HFFc6 (cell line): Measurements from ENCODE around the gene CCDC86. TPM values are rescaled to one million over a fixed set of nuclear protein-coding genes. Genes with fewer than 3 reads are reported as not detected.

ENCODE experiments used
- DNase-seq: peaks from one replicate; pipeline ENCODE4 v3.0.0-alpha.2; 2018
- H3K27ac Mint-ChIP-seq: 2 replicates; pipeline ENCODE4 v1.8.0; 2020; ENCODE audit warnings: mild to moderate bottlenecking, mixed read lengths
- H3K27me3 Mint-ChIP-seq: 2 replicates; pipeline ENCODE4 v1.8.0; 2021; ENCODE audit warnings: mild to moderate bottlenecking, moderate library complexity, mixed read lengths; ENCODE audit not compliant: insufficient read depth
- H3K36me3 Mint-ChIP-seq: 2 replicates; pipeline ENCODE4 v1.8.0; 2021; ENCODE audit warnings: low read depth, mixed read lengths
- H3K4me1 Mint-ChIP-seq: 2 replicates; pipeline ENCODE4 v1.8.0; 2020; ENCODE audit warnings: low read depth, mixed read lengths
- H3K4me3 Mint-ChIP-seq: 2 replicates; pipeline ENCODE4 v1.8.0; 2020; ENCODE audit warnings: mild to moderate bottlenecking, moderate library complexity, mixed read lengths
- H3K9me3 Mint-ChIP-seq: 2 replicates; pipeline ENCODE4 v1.8.0; 2020; ENCODE audit warnings: mild to moderate bottlenecking, mixed read lengths
- total RNA-seq, 6 experiments: library from RNA; stranded (reverse); fragmentation: NEBNext Ultra II Directional; extraction: Animal tissue kit (Norgen Biotek cat#: 25700); gene quantifications; 2 replicates in 1 of 6; 3 replicates in 5 of 6; pipeline ENCODE4 v1.2.3, GENCODE V29; 2021
- TF ChIP-seq, protein P1 (sequence below): fragments of 200-600 bp; sonication (generic); IDR thresholded peaks from 2 replicates; pipeline ENCODE4 v1.5.0; 2021; ENCODE audit warnings: antibody characterized with exemption, mild to moderate bottlenecking

Gene CCDC86
- total RNA-seq, 6 experiments from 2014 or later, result 45.4 to 66.3 (median 54.4) TPM

DNA sequence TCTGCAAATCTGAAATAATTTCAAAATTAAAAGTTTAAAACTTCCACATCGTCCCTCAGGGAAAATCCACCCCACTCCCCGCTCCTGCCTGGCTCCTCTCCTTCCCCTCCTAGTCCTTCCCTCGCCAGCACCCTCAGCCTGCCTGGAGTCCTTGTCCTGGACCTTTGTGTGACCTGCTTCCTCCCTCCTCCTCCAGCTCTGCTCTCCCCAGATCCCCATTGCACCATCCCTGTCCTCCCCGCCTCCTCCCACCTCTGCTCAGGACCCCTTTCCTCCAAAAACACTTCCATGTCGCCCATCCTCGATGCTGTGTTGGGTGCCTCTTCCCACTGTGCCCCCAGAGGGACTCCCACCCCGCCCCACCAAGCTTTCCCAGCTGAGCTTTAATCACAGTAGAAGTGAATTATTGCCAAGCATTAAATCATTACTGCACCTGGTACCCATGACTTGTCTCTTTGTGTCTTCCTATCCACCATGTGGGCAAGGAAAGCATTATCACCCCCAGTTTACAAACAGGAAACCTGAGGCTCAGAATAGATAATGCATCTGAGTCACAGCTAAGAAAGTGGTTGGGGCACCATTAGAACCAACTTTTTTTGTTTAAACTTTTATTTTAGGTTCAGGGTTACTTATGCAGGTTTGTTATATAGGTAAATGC is 23.1 kb downstream of the CCDC86 start:
- no peak overlapping the region for H3K27ac Mint-ChIP-seq
- H3K27me3 Mint-ChIP-seq, result peaks cover 25% of the 10 kb centered on the region
- H3K4me1 Mint-ChIP-seq, result no peaks in the 10 kb centered on the region
- H3K36me3 Mint-ChIP-seq, result no peaks in the 10 kb centered on the region
- no peak for DNase-seq
- TF ChIP-seq, protein P1, sequence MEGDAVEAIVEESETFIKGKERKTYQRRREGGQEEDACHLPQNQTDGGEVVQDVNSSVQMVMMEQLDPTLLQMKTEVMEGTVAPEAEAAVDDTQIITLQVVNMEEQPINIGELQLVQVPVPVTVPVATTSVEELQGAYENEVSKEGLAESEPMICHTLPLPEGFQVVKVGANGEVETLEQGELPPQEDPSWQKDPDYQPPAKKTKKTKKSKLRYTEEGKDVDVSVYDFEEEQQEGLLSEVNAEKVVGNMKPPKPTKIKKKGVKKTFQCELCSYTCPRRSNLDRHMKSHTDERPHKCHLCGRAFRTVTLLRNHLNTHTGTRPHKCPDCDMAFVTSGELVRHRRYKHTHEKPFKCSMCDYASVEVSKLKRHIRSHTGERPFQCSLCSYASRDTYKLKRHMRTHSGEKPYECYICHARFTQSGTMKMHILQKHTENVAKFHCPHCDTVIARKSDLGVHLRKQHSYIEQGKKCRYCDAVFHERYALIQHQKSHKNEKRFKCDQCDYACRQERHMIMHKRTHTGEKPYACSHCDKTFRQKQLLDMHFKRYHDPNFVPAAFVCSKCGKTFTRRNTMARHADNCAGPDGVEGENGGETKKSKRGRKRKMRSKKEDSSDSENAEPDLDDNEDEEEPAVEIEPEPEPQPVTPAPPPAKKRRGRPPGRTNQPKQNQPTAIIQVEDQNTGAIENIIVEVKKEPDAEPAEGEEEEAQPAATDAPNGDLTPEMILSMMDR, result no peak
- no peak overlapping the region for H3K4me3 Mint-ChIP-seq
- H3K9me3 Mint-ChIP-seq, result no peaks in the 10 kb centered on the region

- Mint-ChIP-seq H3K4me3 (no peak within 1 kb of the TSS), H3K27ac (no peak within 1 kb of the TSS), H3K9me3 (no peaks in the 10 kb centered on the region), H3K4me1 (peaks cover 10% of the 10 kb centered on the region; the same call in 1 of the 2 replicates), H3K27me3 (peaks cover 24% of the 10 kb centered on the region), H3K36me3 (no peaks in the 10 kb centered on the region)
- TF ChIP-seq, protein P1, result no peak
- DNase-seq, result no peak
Measured at GRCh38 chr11:60866911-60867870, 25.3 kb downstream of the CCDC86 start, which contains the start of gene ZP1. TSS of gene ZP1 (plus strand) at chr11:60867542. CDS start at chr11:60867562, 20 bp downstream.

DNA sequence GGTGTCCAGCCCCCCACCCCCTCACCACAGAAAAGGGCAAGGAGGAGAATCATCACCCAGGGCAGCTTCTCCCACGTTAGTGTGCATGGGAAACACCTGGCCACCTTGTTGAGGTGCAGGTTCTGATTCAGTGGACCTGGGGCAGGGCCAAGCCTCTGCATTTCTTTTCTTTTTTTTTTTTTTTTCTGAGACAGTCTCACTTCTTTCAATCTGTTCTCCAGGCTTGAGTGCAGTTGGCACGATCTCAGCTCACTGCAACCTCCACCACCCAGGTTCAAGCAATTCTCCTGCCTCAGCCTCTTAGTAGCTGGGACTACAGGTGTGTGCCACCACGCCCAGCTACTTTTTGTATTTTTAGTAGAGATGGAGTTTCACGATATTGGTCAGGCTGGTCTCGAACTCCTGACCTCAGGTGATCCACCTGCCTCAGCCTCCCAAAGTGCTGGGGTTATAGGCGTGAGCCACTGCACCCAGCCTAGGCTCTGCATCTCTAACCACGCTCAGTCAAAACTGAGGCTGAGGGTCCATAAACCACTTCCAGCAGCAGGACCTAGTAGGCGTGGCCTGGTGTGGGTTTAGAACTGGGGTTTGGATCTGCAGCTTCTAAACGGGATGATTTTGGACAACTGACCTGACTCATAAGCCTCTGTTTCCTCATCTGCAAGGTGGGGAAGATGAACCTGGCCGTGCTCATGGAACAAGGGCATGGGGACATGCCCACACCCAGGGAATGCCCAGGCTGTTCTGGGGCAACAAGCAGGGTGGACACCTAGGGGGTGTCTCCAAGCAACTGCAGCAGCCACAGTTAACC is 26.2 kb downstream of the CCDC86 start:
- Mint-ChIP-seq H3K27me3 (peaks cover 17% of the 10 kb centered on the region), H3K36me3 (no peaks in the 10 kb centered on the region), H3K4me3 (no peak overlapping the region), H3K27ac (no peak overlapping the region), H3K4me1 (peaks cover 16% of the 10 kb centered on the region), H3K9me3 (no peaks in the 10 kb centered on the region)
- DNase-seq, result no peak
- TF ChIP-seq, protein P1, result no peak

- H3K36me3 Mint-ChIP-seq, result no peaks in the 10 kb centered on the region
- peaks cover 14% of the 10 kb centered on the region for H3K27me3 Mint-ChIP-seq
- H3K4me3 Mint-ChIP-seq, result no peak overlapping the region
- no peak for DNase-seq
- TF ChIP-seq, protein P1, result no peak
- H3K9me3 Mint-ChIP-seq, result no peaks in the 10 kb centered on the region
- H3K4me1 Mint-ChIP-seq, result peaks cover 23% of the 10 kb centered on the region
- H3K27ac Mint-ChIP-seq, result no peak overlapping the region
Measured at GRCh38 chr11:60868682-60869450, 27.0 kb downstream of the CCDC86 start.

DNA sequence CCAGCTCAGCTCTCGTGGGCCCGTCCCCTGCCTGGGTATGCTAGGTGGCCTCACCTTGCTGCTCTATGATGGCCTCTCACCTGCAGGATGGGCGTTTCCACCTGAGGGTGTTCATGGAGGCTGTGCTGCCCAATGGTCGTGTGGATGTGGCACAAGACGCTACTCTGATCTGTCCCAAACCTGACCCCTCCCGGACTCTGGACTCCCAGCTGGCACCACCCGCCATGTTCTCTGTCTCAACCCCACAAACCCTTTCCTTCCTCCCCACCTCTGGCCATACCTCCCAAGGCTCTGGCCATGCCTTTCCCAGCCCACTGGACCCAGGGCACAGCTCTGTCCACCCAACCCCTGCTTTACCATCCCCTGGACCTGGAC is 27.5 kb downstream of the CCDC86 start:
- H3K27me3 Mint-ChIP-seq, result peaks cover 12% of the 10 kb centered on the region
- H3K4me1 Mint-ChIP-seq, result peaks cover 23% of the 10 kb centered on the region
- H3K27ac Mint-ChIP-seq, result no peak overlapping the region
- H3K36me3 Mint-ChIP-seq, result no peaks in the 10 kb centered on the region
- no peak overlapping the region for H3K4me3 Mint-ChIP-seq
- no peaks in the 10 kb centered on the region for H3K9me3 Mint-ChIP-seq
- DNase-seq, result no peak
- TF ChIP-seq, protein P1, result no peak
